ENCODE data around the gene HDAC4.

Gene HDAC4

DNA sequence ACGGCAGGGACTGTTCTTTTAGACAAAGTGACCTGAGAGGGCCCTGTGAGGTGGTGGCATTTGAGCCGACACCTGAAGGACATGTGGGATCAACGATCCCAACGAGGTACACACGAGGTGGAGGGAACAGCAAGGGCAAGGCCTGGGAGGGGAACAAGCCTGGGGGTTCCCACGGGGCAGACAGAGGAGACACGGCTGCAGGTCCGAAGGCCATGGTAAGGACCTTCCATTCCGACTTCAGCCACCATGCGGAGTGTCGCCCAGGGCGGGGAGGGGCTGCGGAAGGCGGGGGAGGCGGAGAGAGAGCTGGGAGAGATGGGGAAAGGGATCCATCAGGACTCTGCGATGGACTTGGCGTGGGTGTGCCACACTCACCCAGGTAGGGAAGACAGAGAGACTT is 151.8 kb downstream of the HDAC4 start:
- TF ChIP-seq, protein P1, sequence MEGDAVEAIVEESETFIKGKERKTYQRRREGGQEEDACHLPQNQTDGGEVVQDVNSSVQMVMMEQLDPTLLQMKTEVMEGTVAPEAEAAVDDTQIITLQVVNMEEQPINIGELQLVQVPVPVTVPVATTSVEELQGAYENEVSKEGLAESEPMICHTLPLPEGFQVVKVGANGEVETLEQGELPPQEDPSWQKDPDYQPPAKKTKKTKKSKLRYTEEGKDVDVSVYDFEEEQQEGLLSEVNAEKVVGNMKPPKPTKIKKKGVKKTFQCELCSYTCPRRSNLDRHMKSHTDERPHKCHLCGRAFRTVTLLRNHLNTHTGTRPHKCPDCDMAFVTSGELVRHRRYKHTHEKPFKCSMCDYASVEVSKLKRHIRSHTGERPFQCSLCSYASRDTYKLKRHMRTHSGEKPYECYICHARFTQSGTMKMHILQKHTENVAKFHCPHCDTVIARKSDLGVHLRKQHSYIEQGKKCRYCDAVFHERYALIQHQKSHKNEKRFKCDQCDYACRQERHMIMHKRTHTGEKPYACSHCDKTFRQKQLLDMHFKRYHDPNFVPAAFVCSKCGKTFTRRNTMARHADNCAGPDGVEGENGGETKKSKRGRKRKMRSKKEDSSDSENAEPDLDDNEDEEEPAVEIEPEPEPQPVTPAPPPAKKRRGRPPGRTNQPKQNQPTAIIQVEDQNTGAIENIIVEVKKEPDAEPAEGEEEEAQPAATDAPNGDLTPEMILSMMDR (conservative IDR thresholded peaks at IDR 0.05; ENCODE audit: control insufficient read depth, insufficient read depth, low read depth, low read length), result no peak
- H3K4me3 ChIP-seq (ENCODE audit: control insufficient read depth, low read depth, low read length), result no peak overlapping the region
- no peak for DNase-seq (ENCODE audit: low read depth)

DNA sequence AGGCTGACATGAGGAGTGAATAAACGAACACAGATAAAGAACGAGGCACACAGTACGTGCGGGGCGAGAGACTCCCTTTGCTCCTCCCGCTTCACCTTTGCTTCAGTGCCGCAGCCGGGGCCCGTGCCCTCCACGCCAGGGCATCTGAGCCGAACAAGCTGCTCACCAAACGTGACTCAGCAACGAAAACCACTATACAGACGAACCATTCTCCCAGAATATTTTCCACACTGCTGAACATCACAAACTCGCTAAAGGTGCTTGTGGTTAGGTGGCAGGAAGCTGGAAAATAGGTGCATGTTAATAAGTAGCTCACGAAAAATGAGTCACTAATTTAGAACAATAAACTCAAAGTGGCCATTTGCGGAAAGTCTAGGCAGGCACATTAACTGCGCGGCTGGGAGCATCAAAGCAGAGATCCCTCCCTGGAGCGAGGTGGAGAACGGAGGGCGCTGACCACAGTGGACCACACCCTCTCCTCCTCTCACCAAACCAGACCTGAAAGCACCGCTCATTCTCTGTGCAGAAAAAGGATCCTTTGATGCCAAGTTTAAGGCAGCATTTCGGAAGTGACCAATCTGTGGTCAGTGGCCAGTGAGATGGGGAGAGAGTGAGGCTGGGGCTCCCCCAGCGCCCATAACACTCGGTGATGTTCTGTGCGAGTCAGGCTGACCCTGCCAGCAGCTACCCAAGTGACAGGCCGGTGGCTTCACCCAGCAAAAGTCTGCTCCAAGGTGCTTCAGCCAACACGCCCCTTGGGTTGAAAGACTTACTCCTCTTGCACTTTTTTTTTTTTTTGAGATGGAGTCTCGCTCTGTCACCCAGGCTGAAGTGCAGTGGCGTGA is 153.2 kb downstream of the HDAC4 start:
- DNase-seq (ENCODE audit: low read depth), result no peak
- TF ChIP-seq, protein P1 (conservative IDR thresholded peaks at IDR 0.05; ENCODE audit: control insufficient read depth, insufficient read depth, low read depth, low read length), result no peak
- H3K4me3 ChIP-seq (ENCODE audit: control insufficient read depth, low read depth, low read length), result no peak overlapping the region

- no peak for DNase-seq (ENCODE audit: low read depth)
- TF ChIP-seq, protein P1 (conservative IDR thresholded peaks at IDR 0.05; ENCODE audit: control insufficient read depth, insufficient read depth, low read depth, low read length), result no peak
- H3K4me3 ChIP-seq (ENCODE audit: control insufficient read depth, low read depth, low read length), result no peak overlapping the region
These were observed 154.1 kb downstream of the HDAC4 start for GRCh38 chr2:239246723-239247122.

DNA sequence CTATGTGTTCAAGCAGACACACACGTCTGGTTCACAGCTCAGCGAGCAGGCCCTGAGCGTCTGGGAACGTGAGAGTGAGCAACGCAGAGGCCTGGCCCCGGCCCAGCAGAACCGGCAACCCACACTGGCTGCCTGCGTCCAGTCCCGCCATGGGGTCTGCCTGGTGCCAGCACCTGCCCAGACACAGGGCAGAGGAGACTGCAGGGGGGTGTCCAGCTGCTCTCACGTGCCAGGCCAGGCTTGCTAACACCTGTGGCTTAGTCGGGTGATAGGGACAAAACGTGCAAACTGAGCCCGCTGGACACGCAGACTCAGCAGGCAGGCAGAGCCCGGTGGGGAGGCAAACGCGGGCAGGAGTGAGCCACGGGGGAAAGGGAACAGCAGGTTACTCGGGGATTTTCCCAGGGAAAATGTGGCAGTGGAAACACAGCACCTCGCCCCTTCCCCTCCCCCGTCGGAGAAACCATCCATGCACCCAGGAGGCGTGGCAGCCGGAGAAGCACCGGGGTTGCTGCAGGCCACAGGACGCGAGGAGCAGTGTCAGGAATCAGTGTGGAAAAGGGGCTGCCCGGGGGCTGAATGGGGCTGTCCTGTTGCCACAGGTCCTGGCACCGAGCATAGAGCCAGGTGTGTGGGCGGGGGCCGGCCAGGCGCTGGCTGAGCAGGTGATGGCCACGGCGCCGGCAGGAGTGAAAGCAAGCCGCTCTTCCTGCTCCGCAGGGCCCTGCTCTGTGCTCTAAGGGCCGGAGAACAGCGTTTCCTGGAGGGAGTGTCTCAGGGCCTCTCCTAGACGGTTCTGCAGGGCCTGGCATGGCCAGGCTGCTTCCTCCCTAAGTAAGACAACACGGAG is 154.7 kb downstream of the HDAC4 start:
- no peak for DNase-seq (ENCODE audit: low read depth)
- TF ChIP-seq, protein P1 (conservative IDR thresholded peaks at IDR 0.05; ENCODE audit: control insufficient read depth, insufficient read depth, low read depth, low read length), result no peak
- no peak overlapping the region for H3K4me3 ChIP-seq (ENCODE audit: control insufficient read depth, low read depth, low read length)

DNA sequence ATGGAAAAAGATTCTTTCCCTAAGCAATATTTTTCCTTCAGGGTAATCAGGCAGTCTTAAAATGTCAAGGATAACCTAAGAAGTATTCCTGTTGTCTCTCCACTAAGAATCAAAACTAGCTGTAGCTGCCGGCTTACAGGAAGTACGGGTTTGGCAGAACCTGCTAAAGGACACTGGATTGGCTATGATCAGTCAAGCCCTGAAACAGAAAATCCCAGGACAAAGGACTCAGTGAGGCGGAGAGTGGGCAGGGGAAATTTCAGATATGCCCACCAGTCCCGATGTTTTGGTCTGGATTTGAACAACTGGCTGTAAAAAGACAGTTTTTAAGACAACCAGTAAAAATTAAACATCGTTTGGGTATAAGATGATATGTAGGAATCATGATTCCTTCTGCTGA is 155.7 kb downstream of the HDAC4 start:
- TF ChIP-seq, protein P1 (conservative IDR thresholded peaks at IDR 0.05; ENCODE audit: control insufficient read depth, insufficient read depth, low read depth, low read length), result no peak
- no peak overlapping the region for H3K4me3 ChIP-seq (ENCODE audit: control insufficient read depth, low read depth, low read length)
- no peak for DNase-seq (ENCODE audit: low read depth)

GRCh38 chr2:239244625-239245024 is 156.2 kb downstream of the HDAC4 start:
- H3K4me3 ChIP-seq (ENCODE audit: control insufficient read depth, low read depth, low read length), result no peak overlapping the region
- DNase-seq (ENCODE audit: low read depth), result no peak
- TF ChIP-seq, protein P1 (conservative IDR thresholded peaks at IDR 0.05; ENCODE audit: control insufficient read depth, insufficient read depth, low read depth, low read length), result no peak

All from fibroblast of mammary gland (primary cell).